ENCODE data around the gene ETDB.
"Not testable (repeated sequence)": the region's sequence is repeated elsewhere in the genome, so short reads cannot be mapped to it uniquely, and the experiment has no call there.

GRCh38 chrX:135120056-135120576 lies at the start of gene ETDB:
- not testable (repeated sequence) for TF ChIP-seq CTCF, EZH2phosphoT487, EZH2 (IDR thresholded peaks at IDR 0.05)
